Activated CD8-positive, alpha-beta memory T cell treated with anti-CD3 and anti-CD28 coated beads, Interleukin-2, amount 50 U/mL, for 4 hours (primary cell): ENCODE measurements around the gene MED13L.

Experiments
- DNase-seq: peaks from one replicate; pipeline ENCODE4 v3.0.0-alpha.2; 2020

The MED13L gene

GRCh38 chr12:116123451-116124258, 153.8 kb downstream of the MED13L start:
- peak; percentile 38 for DNase-seq

DNA sequence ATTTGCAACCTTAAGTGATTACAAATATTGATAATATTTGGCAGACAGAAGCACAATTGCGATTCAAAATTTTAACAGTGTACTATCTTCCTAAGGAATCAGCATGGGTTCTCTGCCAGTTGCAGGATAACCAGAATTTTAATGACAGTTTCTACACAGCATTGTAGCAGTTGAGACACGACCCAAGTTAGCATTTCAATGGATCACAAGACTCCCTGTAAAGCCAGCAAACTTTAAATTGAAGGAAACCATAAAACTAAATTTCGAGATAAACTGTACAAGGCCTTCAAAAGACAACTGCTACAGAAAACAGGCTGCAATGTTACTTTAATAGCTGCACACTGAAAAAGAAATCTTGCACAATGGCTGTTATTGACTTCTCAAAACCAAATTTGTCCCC, 154.9 kb downstream of the MED13L start:
- no peak for DNase-seq

DNA sequence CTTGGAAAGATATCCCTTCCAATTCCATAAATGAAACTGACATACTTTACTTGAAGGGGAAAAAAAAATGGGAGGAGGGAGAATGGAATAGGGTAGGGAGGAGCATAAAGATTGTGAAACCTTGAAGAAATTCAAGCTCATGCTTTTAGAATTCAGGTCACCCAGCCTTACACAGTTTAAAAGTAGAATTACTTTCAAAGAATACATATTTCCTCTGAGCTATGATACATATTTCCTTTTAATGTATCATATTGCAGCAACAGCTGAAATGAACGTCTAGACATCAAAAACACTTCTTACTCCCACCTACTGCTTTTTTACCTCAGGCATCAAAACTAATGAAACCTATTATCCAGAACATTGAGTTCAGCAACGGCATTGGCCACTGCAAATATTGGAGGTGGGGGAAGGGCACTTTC, 156.0 kb downstream of the MED13L start:
- no peak for DNase-seq

DNA sequence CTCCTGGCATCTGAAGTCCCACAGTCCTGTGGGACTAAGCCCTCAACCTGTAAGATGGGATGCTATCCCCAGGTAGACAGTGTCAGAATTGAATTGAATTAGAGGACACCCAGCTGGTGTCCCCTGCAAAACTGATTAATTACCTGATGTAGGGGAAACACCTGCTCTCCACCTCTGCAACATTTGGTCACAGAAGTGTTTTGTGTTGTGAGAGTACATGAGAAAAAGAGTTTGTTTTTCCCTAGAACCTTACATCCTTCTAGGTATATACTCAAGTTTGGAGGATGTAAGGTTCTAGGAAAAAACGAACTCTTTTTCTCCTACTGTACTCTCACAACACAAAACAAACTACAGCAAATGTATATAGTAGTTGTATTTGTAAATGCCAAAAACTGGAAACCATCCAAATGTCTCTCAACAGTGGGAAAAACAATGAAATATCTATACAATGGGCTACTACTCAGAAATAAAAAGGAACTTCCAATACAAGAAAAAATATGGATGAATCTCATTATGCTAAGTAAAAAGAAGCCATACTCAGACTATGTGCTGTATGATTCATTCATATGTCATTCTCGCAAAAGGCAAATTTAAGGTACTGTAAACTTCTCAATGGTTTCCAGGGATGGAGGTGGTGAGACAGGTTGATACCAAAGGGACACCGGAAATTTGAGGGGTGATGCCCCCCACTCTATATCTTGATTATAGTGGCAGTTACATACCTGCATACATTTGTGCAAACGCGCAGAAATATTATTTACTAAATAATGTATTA, 160.7 kb downstream of the MED13L start:
- no peak for DNase-seq

DNA sequence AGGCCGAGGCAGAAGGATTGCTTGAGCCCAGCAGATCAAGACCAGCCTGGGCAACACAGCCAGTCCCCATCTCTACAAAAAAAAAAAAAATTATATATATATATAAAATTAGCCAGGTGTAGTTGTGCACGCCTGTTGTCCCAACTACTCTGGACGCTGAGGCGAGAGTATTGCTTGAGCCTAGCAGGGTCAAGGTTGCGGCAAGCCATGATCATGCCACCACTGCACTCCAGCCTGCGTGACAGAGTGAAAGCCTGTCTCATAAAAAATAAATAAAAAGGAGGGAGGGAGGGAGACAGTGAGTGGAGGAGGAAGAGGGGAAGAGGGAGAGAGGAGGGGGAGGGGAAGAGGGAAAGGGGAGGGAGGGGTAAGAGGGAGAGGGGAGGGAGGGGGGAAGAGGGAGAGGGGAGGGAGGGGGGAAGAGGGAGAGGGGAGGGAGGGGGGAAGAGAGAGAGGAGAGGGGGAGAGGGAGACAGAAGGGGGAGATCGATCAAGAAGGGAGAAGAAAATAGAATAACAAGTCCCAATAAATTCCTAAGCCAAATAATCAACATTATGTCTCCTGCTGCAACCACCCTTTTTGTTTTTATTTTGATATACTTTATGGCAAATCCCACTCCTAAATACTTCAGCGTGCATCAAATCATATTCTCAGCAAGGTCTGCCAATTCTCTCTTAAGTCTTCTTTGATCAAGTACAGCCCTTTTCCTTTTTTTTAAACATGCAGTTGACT, 163.9 kb downstream of the MED13L start:
- DNase-seq, result no peak

- no peak for DNase-seq
Observed at GRCh38 chr12:116106870-116107269, 170.6 kb downstream of the MED13L start.

GRCh38 chr12:116104167-116104767, 173.2 kb downstream of the MED13L start:
- no peak for DNase-seq

- no peak for DNase-seq
Observed at GRCh38 chr12:116101991-116102390, 175.5 kb downstream of the MED13L start.

DNA sequence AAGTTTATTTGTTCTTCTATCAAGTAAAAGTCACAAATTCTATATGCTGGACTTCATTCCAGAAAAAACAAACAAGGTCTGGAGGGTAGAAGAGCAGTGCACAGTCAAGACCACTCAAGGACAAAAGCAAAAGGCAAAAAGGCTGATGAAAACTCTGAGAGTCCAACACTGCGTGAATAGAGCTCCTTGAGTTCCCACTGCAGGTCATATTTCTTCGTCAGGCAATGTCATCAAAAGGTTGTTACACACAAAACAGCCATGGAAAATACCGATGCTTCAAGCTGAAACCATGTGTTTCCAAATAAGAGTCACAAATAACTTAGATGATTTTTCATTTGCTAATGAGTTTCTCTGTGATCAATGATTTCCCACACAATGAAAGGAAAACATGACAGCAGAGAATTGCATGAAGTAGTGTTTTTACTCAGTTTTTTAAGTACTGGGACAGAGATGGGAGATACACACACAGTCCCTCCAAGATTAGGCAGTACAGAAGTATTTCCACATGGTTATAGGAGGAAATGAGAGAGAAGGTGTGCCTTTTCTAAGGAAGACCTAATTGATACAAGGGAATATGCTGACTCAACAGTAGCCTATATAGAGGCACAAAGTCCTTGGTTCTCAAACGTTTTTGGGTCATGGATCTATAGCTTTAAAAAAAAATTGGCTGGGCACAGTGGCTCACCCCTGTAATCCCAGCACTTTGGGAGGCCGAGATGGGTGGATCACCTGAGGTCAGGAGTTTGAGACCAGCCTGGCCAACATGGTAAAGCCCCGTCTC, 177.7 kb downstream of the MED13L start:
- no peak for DNase-seq

- no peak for DNase-seq
Observed at GRCh38 chr12:116096874-116097273, 180.6 kb downstream of the MED13L start.

DNA sequence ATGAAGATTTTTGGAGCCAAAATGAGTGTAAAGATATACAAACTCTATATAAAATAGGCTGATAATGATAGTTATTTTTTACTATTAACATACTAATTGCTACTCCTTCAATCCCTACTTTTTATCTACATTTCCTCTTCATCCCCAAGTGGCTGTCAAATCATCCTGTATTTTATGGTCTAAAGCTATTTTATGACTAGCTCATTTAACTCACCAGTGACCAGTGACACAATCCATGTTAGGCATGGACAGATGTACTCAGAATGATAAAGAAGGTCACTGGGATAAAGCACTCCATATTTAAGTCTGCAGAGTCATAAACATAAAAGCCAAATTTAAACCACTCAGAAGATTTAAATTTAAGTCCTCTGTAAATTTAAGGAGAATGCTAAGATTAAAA, 183.0 kb downstream of the MED13L start:
- DNase-seq, result no peak

- DNase-seq, result no peak
Observed at GRCh38 chr12:116093915-116094314, 183.6 kb downstream of the MED13L start.

- no peak for DNase-seq
Observed at GRCh38 chr12:116092776-116093175, 184.7 kb downstream of the MED13L start.

- DNase-seq, result no peak
Observed at GRCh38 chr12:116092162-116092561, 185.3 kb downstream of the MED13L start.

DNA sequence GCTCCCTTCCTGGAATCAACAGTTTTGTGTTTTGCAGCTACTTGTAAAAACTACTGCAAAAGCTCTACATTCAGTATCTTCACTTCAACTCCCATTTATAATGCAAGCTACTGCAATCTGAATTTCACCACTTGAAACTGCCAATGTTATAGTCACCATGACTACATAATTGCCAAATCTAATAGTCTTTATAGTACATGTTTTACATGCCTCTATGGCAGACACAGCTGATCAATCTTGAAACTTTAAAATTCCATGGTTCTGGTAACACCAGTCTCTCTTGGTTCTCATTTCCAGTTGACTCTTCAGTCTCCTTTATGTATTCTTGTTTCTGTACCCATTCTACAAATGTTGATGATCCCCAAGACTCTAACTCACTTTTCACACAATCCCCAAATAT, 185.9 kb downstream of the MED13L start:
- no peak for DNase-seq

DNA sequence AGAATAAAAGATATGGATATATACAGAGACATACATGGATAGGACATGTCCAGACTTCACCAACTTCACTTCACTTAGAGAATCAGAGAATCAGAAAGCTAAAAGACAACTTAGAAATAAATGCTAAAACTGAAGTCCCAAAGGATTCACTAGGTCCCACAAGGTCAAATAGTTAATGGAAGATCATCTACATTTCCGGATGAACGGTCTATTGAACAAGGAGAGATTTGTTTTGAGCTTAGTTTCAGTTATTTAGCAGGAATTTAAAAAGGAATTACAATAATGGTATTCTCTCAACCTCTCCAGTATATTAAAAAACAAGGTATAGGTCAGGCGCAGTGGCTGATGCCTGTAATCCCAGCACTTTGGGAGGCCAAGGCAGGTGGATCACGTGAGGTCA, 187.0 kb downstream of the MED13L start:
- DNase-seq, result no peak

DNA sequence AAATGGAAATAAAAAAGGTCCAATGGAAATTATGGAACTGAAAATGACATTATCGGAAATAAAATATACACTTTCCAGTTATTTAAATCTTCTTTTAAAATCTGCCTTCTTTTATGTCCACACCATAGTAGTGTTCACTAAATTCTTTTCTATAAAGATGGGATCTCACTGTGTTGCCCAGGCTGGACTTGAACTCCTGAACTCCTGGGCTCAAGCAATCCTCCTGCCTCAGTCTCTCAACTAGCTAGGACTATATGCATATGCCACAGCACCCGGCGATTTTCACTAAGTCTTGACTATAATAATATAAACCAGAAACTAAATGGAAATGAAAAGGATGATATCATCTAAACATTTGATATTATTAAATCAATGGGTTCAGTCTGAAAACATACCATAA, 188.4 kb downstream of the MED13L start:
- no peak for DNase-seq

DNA sequence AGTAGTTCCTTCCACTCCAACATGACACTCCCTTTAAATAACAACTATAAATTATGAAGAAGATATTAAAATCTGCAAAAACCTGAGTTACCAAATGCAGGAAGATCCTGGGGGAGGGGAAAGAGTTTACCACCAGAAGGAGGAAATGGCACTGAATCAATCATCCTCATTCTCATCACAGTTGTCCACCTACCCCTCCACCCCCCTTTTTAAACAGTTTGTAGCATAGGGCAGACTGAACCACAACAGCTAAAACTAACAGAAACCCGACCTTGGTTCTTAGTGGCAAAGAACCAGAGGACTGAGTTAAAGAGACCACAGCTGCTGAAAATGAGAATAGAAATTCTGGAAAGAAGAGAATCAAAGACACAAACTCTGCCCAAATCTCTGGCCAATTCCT, 189.5 kb downstream of the MED13L start:
- DNase-seq, result no peak

DNA sequence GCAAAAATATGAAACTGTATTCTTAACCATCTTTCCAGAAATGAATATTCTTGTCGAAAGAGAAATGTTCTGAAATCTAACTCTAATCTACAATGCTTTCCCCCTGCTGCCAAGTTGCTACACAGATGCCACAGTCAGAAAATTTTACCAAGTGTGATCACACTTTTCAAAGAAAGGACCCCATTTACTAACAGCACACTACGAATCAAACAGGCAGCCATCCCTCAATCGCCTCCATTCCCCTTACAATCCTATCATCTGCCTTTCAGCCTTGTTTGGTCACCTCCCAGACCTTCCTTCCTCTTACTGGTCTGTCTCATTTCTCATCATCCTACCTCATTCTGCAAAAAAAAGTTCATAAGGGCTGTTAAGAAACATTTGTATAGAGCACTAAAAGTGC, 190.1 kb downstream of the MED13L start:
- DNase-seq, result no peak

GRCh38 chr12:116080415-116080814, 197.1 kb downstream of the MED13L start:
- DNase-seq, result no peak

GRCh38 chr12:116078396-116078795, 199.1 kb downstream of the MED13L start:
- DNase-seq, result no peak

DNA sequence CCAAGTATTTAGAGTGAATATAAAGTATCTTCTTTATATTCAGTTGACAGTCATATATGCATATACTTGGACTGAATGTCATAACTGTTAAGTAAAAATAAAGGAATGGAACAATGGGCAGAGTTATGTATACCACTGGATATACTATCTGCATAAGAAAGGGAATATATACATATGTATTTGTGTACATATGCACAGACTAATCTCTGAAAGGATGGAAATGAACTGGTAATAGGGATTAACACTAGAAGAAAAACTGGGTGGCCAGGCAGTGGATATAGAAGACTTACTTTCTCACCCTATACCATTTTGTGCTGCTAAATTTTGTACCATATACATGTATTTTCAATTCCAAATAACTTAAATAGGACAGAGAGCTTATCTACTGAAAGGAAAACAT, 200.1 kb downstream of the MED13L start:
- no peak for DNase-seq
